GM12892 (cell line): Measurements from ENCODE around the gene RAB11FIP5.
"Not testable (repeated sequence)": the region's sequence is repeated elsewhere in the genome, so short reads cannot be mapped to it uniquely, and the experiment has no call there.

Source experiments
- POLR2A ChIP-seq: IDR thresholded peaks from 2 replicates; pipeline ENCODE4 v1.6.1; 2011; ENCODE audit warnings: low read depth, low read length, control low read depth
- POLR2AphosphoS5 ChIP-seq: IDR thresholded peaks from 2 replicates; pipeline ENCODE4 v1.6.1; 2011; ENCODE audit warnings: low read depth, low read length, control low read depth
- TAF1 ChIP-seq: IDR thresholded peaks from 2 replicates; pipeline ENCODE4 v1.6.1; 2011; ENCODE audit warnings: low read depth, mild to moderate bottlenecking, control low read depth, low read length, borderline replicate concordance

GRCh38 chr2:73065070-73065469 is 47.7 kb downstream of the RAB11FIP5 start:
- TF ChIP-seq POLR2AphosphoS5, POLR2A, TAF1: not testable (repeated sequence)
